HepG2 (cell line): ENCODE results near the gene CCDC54. TPM values are rescaled to one million over a fixed set of nuclear protein-coding genes. Genes with fewer than 3 reads are reported as not detected.

Experiments used
- ATAC-seq: fragments of 200-7000 bp; cut with Tn5 transposase; 3 replicates; pipeline ENCODE4 v1.9.1; 2020; ENCODE audit warnings: mild to moderate bottlenecking, moderate library complexity
- BruUV-seq: library from RNA; stranded (reverse); fragments of 400-500 nt; replicated peaks from 2 replicates; lab custom pipeline; 2021; lab: Mats Ljungman, UMichigan
- CTCF ChIA-PET: fragments of 300-600 bp; formaldehyde crosslinking; extraction: SDS; loops from one replicate; lab custom pipeline; 2021; ENCODE audit warnings: low total read pairs, inconsistent platforms, low intra/inter-chr PET ratio; lab: Yijun Ruan, JAX
- POLR2A ChIA-PET: fragments of 350-600 bp; sonication (Branson Sonifier 250); formaldehyde crosslinking; loops from one replicate; lab custom pipeline; 2020; ENCODE audit warnings: antibody characterized with exemption, inconsistent platforms; lab: Yijun Ruan, JAX
- DNase-seq: peaks from one replicate; pipeline ENCODE4 v3.0.0-alpha.2; 2015; ENCODE audit warnings: low spot score
- FAIRE-seq: peaks from 3 replicates; lab custom pipeline; 2011; peaks lifted over from hg19 to GRCh38; lab: Jason Lieb, UNC
- H2AFZ ChIP-seq: one replicate; pipeline ENCODE4 v1.6.1; 2011; ENCODE audit warnings: low read length, inconsistent platforms
- H3K27ac ChIP-seq: fragments of 300-600 bp; 3 replicates; pipeline ENCODE4 v1.8.0; 2011; ENCODE audit warnings: mixed run types, mild to moderate bottlenecking, mixed read lengths, low read length, inconsistent platforms; ENCODE audit not compliant: insufficient read depth; ENCODE audit errors: extremely low read length
- H3K27me3 ChIP-seq, 2 experiments: fragments of 200-600 bp in 1 of 2; 2 replicates in 1 of 2; 3 replicates in 1 of 2; pipeline versions ENCODE4 v1.6.0 to v1.8.0; 2011; ENCODE audit warnings: low read length in 2 of 2, mild to moderate bottlenecking in 2 of 2, moderate library complexity in 2 of 2, inconsistent platforms in 1 of 2; ENCODE audit not compliant: insufficient read depth in 2 of 2, control insufficient read depth in 1 of 2
- H3K36me3 ChIP-seq, 2 experiments: fragments of 200-600 bp in 1 of 2; replicated peaks in 1 of 2; 2 replicates in 1 of 2; 3 replicates in 1 of 2; pipeline versions ENCODE4 v1.5.1 to v1.8.0; 2011; ENCODE audit warnings: low read length in 2 of 2, inconsistent platforms in 1 of 2; ENCODE audit not compliant: insufficient read depth in 2 of 2, control insufficient read depth in 1 of 2
- H3K4me1 ChIP-seq: 2 replicates; pipeline ENCODE4 v1.5.1; 2012; ENCODE audit warnings: low read length, inconsistent platforms; ENCODE audit not compliant: insufficient read depth
- H3K4me2 ChIP-seq: 2 replicates; pipeline ENCODE4 v1.6.0; 2011; ENCODE audit warnings: low read depth, low read length, inconsistent platforms
- H3K4me3 ChIP-seq, 3 experiments: fragments of 200-600 bp in 1 of 3; sonication (generic), shearing (Covaris generic) in 1 of 3; replicated peaks in 1 of 3; 2 replicates each; pipeline ENCODE4 v1.5.1; 2011 to 2016; ENCODE audit warnings: low read length in 3 of 3, inconsistent platforms in 2 of 3, low read depth in 2 of 3, mild to moderate bottlenecking in 2 of 3, control low read depth in 1 of 3, mixed read lengths in 1 of 3; ENCODE audit not compliant: insufficient read depth in 1 of 3
- H3K79me2 ChIP-seq: one replicate; pipeline ENCODE4 v1.6.1; 2011; ENCODE audit warnings: low read length, inconsistent platforms; ENCODE audit not compliant: insufficient read depth
- H3K9ac ChIP-seq: 2 replicates; pipeline ENCODE4 v1.6.0; 2011; ENCODE audit warnings: mild to moderate bottlenecking, low read depth, low read length, inconsistent platforms; ENCODE audit not compliant: insufficient read depth
- H3K9me3 ChIP-seq: 2 replicates; pipeline ENCODE4 v1.5.1; 2012; ENCODE audit warnings: mild to moderate bottlenecking, low read length
- H4K20me1 ChIP-seq: 2 replicates; pipeline ENCODE4 v1.6.0; 2011; ENCODE audit warnings: inconsistent platforms, mild to moderate bottlenecking, low read length, moderate library complexity; ENCODE audit not compliant: insufficient read depth
- ATM ChIP-seq: fragments of 450-650 bp; IDR thresholded peaks from 2 replicates; pipeline ENCODE4 v1.7.1; 2017; ENCODE audit warnings: mild to moderate bottlenecking, borderline replicate concordance
- ELF1 ChIP-seq: sonication (generic); formaldehyde crosslinking; IDR thresholded peaks from 2 replicates; pipeline ENCODE4 v1.4.0; 2020; ENCODE audit warnings: missing genetic modification reagents
- PHF5A ChIP-seq: IDR thresholded peaks from one replicate; pipeline ENCODE4 v1.6.1; 2018; ENCODE audit warnings: low read depth, missing genetic modification reagents; ENCODE audit not compliant: unreplicated experiment
- ZNF138 ChIP-seq: sonication (generic); formaldehyde crosslinking; IDR thresholded peaks from 2 replicates; pipeline ENCODE4 v1.5.0; 2020; ENCODE audit warnings: mild to moderate bottlenecking, low read depth, missing genetic modification reagents
- ZNF224 ChIP-seq: sonication (generic); formaldehyde crosslinking; IDR thresholded peaks from 2 replicates; pipeline ENCODE4 v1.5.0; 2020; ENCODE audit warnings: mild to moderate bottlenecking, missing genetic modification reagents
- ZNF331 ChIP-seq: sonication (generic); formaldehyde crosslinking; IDR thresholded peaks from 2 replicates; pipeline ENCODE4 v1.4.0; 2020; ENCODE audit warnings: missing genetic modification reagents
- ZNF792 ChIP-seq: IDR thresholded peaks from 2 replicates; pipeline ENCODE4 v1.6.1; 2016
- WGBS: methylation state at CpG from one replicate; pipeline ENCODE4 v1.1.6; 2017; ENCODE audit warnings: low lambda C conversion rate; 5-methylcytosine and 5-hydroxymethylcytosine counted together
- in situ Hi-C: cut with HindIII; loops from 2 replicates; pipeline ENCODE4 v1.10.0; 2017; ENCODE audit warnings: low pct_unique_long_range_greater_than_20kb; ENCODE audit not compliant: extremely low pct_ligation_motif_present
- intact Hi-C: fragments of 100-400 bp; cut with micrococcal nuclease; formaldehyde crosslinking; loops from one replicate; pipeline ENCODE4 v1.10.0; 2022; ENCODE audit not compliant: unreplicated experiment
- polyA plus RNA-seq, 8 experiments: library from polyadenylated mRNA; depleted of rRNA in 3 of 8; stranded (reverse) in 7 of 8; unstranded in 1 of 8; fragments of >200 nt; fragmentation: Illumina TruSeq in 4 of 8; extraction: Trizol in 4 of 8; gene quantifications; 2 replicates each; pipeline versions ENCODE4 v1.2.1 to v1.2.3, GENCODE V29; 2011 to 2016; ENCODE audit warnings: low read depth in 4 of 8, missing spikeins in 1 of 8, mixed read lengths in 1 of 8; ENCODE audit not compliant: insufficient read depth in 1 of 8
- total RNA-seq, 5 experiments: library from RNA; depleted of rRNA; stranded (reverse); fragments of >200 nt; fragmentation: Illumina TruSeq; extraction: Trizol; gene quantifications; 2 replicates each; pipeline ENCODE4 v1.2.3, GENCODE V29; 2016; ENCODE audit warnings: low read depth in 1 of 5
- TF ChIP-seq, protein P1 (sequence below): sonication (generic); formaldehyde crosslinking; IDR thresholded peaks from 2 replicates; pipeline ENCODE4 v1.5.0; 2020; ENCODE audit warnings: missing genetic modification reagents
- TF ChIP-seq, protein P2 (sequence below): sonication (generic); formaldehyde crosslinking; IDR thresholded peaks from one replicate; pipeline ENCODE4 v1.5.1; 2020; ENCODE audit warnings: mild to moderate bottlenecking, missing genetic modification reagents; ENCODE audit errors: not compliant biosample characterization
- TF ChIP-seq, protein P3 (sequence below): IDR thresholded peaks from 2 replicates; pipeline ENCODE4 v1.4.0; 2020; ENCODE audit warnings: mild to moderate bottlenecking, missing genetic modification reagents

Gene CCDC54
- total and polyA plus RNA-seq, 2 of the 13 experiments (the other 11 are each of a cell fraction or from before 2014, with no cell fraction given) = not detected

- H4K20me1 ChIP-seq = no peaks in the 10 kb centered on the region
- ATAC-seq (no peak), FAIRE-seq (no peak), DNase-seq (no peak)
- no TSS peak for BruUV-seq
- H3K9me3 ChIP-seq = peaks cover 11% of the 10 kb centered on the region; the same call in 1 of the 2 replicates
- H3K9ac ChIP-seq = no peak overlapping the region
- no peaks in the 10 kb centered on the region for H3K79me2 ChIP-seq
- 32% methylated on average over 6 of the region's 6 CpGs for WGBS
- H2AFZ ChIP-seq = no peak overlapping the region
- no peaks in the 10 kb centered on the region for H3K27me3 ChIP-seq
- in situ Hi-C loops (no loop called here), intact Hi-C loops (no loop called here)
- CTCF ChIA-PET = no interaction called here
- no peak overlapping the region for H3K4me2 ChIP-seq
- TF ChIP-seq, protein P1, sequence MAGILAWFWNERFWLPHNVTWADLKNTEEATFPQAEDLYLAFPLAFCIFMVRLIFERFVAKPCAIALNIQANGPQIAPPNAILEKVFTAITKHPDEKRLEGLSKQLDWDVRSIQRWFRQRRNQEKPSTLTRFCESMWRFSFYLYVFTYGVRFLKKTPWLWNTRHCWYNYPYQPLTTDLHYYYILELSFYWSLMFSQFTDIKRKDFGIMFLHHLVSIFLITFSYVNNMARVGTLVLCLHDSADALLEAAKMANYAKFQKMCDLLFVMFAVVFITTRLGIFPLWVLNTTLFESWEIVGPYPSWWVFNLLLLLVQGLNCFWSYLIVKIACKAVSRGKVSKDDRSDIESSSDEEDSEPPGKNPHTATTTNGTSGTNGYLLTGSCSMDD (CRISPR knock-in tag) = no peak
- TF ChIP-seq ZNF224 (CRISPR knock-in tag) (no peak), ZNF331 (CRISPR knock-in tag) (no peak), ELF1 (CRISPR knock-in tag) (no peak), ZNF792 (no peak), ZNF138 (CRISPR knock-in tag) (no peak), PHF5A (CRISPR knock-in tag) (no peak), ATM (no peak)
- TF ChIP-seq, protein P2, sequence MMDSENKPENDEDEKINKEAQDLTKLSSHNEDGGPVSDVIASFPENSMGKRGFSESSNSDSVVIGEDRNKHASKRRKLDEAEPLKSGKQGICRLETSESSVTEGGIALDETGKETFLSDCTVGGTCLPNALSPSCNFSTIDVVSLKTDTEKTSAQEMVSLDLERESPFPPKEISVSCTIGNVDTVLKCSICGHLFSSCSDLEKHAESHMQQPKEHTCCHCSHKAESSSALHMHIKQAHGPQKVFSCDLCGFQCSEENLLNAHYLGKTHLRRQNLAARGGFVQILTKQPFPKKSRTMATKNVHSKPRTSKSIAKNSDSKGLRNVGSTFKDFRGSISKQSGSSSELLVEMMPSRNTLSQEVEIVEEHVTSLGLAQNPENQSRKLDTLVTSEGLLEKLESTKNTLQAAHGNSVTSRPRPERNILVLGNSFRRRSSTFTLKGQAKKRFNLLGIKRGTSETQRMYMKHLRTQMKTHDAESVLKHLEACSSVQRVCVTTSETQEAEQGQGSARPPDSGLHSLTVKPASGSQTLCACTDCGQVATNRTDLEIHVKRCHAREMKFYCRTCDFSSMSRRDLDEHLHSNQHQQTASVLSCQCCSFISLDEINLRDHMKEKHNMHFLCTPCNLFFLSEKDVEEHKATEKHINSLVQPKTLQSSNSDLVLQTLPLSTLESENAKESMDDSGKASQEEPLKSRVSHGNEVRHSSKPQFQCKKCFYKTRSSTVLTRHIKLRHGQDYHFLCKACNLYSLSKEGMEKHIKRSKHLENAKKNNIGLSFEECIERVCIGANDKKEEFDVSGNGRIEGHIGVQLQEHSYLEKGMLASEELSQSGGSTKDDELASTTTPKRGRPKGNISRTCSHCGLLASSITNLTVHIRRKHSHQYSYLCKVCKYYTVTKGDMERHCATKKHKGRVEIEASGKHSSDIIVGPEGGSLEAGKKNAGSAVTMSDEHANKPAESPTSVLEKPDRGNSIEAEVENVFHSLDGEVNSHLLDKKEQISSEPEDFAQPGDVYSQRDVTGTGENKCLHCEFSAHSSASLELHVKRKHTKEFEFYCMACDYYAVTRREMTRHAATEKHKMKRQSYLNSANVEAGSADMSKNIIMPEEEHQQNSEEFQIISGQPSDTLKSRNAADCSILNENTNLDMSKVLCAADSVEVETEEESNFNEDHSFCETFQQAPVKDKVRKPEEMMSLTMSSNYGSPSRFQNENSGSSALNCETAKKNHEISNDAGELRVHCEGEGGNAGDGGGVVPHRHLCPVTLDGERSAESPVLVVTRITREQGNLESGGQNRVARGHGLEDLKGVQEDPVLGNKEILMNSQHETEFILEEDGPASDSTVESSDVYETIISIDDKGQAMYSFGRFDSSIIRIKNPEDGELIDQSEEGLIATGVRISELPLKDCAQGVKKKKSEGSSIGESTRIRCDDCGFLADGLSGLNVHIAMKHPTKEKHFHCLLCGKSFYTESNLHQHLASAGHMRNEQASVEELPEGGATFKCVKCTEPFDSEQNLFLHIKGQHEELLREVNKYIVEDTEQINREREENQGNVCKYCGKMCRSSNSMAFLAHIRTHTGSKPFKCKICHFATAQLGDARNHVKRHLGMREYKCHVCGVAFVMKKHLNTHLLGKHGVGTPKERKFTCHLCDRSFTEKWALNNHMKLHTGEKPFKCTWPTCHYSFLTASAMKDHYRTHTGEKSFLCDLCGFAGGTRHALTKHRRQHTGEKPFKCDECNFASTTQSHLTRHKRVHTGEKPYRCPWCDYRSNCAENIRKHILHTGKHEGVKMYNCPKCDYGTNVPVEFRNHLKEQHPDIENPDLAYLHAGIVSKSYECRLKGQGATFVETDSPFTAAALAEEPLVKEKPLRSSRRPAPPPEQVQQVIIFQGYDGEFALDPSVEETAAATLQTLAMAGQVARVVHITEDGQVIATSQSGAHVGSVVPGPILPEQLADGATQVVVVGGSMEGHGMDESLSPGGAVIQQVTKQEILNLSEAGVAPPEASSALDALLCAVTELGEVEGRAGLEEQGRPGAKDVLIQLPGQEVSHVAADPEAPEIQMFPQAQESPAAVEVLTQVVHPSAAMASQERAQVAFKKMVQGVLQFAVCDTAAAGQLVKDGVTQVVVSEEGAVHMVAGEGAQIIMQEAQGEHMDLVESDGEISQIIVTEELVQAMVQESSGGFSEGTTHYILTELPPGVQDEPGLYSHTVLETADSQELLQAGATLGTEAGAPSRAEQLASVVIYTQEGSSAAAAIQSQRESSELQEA = no peak
- TF ChIP-seq, protein P3, sequence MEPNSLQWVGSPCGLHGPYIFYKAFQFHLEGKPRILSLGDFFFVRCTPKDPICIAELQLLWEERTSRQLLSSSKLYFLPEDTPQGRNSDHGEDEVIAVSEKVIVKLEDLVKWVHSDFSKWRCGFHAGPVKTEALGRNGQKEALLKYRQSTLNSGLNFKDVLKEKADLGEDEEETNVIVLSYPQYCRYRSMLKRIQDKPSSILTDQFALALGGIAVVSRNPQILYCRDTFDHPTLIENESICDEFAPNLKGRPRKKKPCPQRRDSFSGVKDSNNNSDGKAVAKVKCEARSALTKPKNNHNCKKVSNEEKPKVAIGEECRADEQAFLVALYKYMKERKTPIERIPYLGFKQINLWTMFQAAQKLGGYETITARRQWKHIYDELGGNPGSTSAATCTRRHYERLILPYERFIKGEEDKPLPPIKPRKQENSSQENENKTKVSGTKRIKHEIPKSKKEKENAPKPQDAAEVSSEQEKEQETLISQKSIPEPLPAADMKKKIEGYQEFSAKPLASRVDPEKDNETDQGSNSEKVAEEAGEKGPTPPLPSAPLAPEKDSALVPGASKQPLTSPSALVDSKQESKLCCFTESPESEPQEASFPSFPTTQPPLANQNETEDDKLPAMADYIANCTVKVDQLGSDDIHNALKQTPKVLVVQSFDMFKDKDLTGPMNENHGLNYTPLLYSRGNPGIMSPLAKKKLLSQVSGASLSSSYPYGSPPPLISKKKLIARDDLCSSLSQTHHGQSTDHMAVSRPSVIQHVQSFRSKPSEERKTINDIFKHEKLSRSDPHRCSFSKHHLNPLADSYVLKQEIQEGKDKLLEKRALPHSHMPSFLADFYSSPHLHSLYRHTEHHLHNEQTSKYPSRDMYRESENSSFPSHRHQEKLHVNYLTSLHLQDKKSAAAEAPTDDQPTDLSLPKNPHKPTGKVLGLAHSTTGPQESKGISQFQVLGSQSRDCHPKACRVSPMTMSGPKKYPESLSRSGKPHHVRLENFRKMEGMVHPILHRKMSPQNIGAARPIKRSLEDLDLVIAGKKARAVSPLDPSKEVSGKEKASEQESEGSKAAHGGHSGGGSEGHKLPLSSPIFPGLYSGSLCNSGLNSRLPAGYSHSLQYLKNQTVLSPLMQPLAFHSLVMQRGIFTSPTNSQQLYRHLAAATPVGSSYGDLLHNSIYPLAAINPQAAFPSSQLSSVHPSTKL (CRISPR knock-in tag) = no peak
- H3K4me1 ChIP-seq = no peaks in the 10 kb centered on the region
- no peak overlapping the region for H3K4me3 ChIP-seq
- POLR2A ChIA-PET = no interaction called here
- no peaks in the 10 kb centered on the region for H3K36me3 ChIP-seq
- H3K27ac ChIP-seq = no peak overlapping the region
Observed at GRCh38 chr3:107413264-107413663, 36.0 kb downstream of the CCDC54 start.
